CD1c-positive myeloid dendritic cell (primary cell): ENCODE data around the gene GATB.
"Not testable (repeated sequence)": the region's sequence is repeated elsewhere in the genome, so short reads cannot be mapped to it uniquely, and the experiment has no call there.

Experiments
- DNase-seq: peaks from one replicate; pipeline ENCODE4 v3.0.0-alpha.2; 2016; ENCODE audit errors: extremely low spot score

GATB gene

DNA sequence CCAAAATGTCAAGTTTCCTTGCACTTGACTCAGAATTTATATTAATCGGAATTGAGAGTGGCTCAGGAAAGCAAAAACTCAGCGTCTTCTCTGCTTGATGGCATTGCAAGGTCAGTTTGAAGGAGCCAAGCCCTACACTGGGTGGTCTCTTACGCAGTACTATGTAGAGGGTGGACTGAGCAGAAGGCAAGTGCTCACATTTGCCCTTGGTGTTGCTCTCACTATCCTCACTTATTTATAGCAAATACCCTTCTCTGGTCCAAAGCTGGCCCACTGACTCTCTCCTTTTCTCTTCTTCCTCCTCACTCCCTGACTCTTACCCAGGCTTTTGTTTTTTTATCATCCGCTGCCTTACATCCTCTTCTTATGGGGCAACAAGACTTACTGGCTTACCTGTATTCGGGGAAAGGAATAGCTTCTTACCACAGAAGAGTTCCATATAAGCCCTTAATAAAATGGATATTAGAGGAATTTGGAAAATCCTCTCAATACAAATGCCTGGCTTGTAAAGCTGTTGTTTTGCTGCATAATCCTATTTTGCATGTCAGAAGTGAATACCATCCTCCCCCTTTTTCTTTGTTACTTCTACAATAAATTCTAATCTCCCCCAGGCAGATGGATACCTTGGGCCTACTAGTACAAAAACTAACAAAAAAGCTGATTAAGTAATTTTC is 24.8 kb upstream of the GATB start:
- DNase-seq, result no peak

DNA sequence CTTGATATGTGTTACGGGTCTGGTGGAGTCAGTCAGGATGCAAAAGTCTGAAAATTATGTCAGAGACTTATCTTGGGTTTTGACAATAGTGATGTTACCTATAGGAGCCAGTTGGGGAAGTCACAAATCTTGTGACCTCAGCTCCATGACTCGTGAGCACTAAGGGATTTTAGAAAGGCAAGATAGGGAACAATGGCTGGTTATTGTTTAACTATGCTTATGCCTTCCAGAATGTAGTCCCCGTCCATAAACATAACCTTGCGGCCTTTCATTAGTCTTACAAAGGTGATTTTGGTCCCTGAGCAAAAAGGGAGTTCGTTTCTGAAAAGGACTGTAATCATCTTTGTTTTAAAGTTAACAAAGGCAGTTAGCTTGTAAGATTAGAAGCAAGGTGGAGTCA is 23.9 kb upstream of the GATB start:
- DNase-seq, result no peak

DNA sequence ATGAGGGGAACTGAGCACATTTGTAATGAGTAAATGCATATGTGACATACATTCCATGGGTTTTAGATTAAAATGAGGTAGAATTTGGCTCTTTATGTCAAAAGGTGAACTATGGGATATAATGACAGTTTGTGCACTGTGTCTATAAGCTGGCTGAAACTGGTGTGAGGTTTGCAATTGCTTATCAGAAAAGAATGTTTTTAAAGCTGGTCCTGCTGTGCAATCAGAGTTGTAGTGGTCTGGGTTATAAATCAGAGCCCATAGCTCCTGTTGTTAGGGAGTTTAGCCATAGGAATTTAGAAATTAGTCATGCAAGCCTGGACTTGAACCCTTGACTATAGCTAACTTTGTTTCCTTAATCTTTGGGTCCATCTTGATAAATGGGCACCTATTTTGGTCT is 23.1 kb upstream of the GATB start:
- DNase-seq, result no peak

DNA sequence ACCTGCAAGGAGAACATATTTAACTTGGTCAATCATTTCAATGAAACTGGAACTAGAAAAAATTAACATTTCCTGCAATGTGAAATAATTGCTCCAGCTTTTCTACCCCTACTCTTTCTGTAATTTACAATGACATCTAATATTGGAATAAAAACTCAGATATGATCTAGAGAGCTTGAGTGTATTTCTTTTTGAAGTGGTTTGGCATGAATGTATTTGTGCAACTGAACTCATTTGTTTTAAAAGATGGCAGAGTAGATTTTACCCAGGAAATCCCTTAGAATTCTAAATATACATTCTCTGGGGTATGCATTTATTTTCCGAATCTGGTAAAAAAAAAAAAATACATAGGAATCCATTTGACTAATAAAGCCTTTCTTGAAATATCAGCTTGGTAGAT is 21.5 kb upstream of the GATB start:
- DNase-seq, result no peak

DNA sequence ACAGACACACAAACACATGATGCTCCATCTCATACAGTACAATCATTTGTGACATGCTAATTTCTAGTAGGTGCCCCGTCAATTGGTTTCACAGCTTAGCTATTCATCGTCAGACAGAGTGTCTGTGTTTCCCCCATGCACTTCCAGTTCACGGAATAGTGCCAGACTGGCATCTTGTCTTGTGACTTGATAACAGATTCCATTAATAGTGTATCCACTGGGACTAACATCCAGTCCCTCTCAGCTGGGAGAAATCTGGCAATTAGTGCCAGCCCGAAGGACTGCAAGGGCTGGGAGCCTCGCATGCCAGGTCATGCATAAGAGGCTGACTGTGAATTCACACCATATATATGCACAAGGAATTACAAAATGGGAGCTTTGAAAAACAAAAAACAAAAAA is 20.2 kb upstream of the GATB start:
- DNase-seq, result no peak

DNA sequence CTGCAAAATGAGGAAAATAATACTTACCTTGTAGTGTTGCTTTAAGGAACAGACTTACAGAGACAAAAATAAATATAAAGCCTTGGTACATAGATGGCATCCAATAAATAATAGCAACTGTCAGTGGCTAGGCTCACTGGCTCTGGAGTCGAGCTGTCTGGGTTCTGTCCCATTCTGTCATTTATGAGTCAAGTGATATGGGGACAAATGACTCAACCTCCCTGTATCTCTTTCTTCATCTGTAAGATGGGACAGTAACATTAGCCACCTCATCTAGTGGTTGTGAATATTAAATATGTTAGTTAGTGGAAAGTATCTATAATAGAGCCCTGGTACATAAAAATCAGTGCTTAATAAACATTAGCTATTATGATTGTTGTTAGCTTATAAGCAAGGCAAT is 16.7 kb upstream of the GATB start:
- DNase-seq, result no peak

DNA sequence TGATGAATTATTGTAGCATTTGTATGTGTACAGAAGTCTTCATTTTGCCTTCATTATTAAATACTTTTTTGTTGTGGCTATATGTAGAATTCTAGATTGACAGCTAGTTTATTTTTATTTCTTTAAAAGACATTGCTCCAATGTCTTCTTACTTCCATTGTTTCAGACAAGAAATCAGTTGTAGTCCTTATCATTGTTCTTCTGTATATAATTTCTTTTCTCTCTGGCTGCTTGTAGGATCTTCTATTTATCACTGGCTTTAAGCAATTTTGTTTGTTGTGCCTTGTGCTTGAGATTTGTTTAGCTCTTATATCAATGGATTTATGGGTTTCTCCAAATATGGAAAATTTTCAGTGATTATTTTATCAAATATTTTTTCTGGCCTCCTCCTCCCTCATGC is 13.5 kb upstream of the GATB start:
- no peak for DNase-seq

DNA sequence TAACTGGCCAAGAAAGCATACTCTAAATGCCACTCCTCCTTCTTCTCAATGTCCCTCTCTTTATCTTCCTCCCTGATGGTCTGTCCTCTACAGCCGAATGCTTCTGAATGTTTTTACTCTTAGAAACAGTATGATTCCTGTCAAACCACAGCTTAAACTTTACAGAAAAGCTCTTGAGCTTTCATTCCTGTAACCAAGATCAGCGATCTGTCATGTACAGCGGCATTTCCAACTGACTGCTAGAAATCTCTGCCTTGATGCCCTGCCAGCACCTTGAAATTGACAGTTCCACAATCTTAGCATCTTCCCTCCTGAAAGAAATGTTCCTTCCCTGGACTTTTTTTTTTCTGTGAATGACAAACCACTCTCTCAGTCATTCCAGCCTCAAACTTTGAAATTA is 11.5 kb upstream of the GATB start:
- DNase-seq, result no peak

DNA sequence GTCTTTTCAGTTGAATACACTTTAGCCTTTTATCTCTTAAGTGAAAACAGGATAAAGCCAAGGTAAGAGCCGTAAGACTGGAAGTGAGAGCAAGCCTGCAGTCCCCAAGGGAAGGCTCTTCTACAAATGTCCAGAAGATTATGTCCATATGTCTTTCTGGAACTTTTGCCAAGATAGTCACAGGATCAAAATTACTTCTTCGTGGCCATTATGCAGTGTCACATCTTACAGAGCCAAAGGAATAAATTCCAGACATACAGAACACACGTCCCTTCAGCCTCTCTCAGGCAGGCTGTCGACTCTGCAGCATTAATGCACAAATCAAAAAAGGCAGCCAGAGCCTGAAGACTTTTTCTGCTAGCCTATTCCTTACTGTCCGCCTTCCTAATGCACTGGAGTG is 10.9 kb upstream of the GATB start:
- no peak for DNase-seq

DNA sequence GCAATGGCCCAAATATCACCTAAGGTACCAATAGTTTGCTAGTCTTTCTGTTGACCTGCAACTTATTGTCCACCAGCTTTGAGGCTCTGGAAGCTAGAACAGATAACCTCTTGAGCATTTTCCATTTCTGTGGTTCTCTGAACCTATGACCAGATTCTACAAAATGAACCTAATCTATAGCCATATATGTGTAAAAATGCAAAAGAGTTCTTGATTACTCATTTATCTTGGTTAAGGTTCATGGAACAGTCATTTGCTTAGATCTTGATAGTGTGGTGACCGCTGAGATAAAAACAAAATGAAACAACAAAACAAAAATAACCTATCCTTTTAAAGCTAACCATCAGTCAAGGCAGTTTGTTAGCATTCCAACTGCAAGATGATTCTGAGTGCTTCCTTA is 9.3 kb upstream of the GATB start:
- DNase-seq, result no peak

DNA sequence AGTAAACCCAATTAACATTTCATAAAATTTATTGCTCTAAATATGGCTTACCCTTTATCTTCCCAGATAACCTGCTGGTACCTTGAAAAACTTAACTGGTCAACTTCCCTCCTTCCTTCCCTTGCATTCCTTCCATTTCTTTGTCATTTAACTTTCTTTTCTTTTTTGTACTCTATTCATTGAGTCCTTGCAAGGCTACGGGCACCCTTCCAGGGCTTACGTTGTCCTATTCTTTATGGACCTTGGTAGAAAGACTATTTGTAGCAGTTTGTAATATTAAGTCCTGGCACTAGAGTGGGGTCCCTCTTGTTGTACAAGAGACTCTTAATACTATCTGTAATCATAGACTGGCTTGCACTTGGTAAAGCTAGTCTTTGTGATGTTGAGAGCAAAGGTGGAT is 8.0 kb upstream of the GATB start:
- DNase-seq, result no peak

DNA sequence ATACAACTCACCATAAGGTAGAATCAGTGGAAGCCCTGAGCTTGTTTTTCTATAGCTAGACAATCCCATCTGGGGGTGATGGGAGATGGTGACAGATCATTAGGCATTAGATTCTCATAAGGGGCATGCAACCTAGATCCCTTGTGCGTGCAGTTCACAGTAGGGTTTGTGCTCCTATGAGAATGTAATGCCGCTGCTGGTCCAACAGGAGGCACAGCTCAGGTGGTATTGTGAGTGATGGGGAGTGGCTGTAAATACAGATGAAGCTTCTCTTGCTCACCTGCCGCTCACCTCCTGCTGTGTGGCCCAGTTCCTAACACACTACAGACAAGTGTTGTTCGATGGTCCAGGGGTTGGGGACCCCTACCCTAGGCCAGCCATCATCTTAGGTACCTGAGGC is 5.9 kb upstream of the GATB start:
- DNase-seq, result no peak

DNA sequence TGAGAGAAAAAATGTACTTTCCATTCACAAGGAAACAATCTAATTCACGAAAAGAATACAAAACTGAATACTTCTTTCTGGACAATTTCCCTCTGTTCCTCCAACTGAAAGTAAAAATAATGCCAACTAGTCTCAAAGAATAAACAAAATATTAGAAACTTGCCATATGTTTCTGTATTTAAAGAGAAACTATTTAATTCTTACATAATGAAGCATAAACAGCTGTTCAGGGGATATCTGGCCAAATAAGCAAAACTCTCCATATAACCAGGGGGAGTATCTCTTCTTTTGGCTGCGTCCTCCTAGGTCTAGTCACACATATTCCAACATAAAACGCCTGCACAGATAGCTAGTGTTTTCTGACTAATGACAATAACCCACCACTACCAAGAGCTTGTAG is 805 bp downstream of the GATB start:
- DNase-seq, result no peak

DNA sequence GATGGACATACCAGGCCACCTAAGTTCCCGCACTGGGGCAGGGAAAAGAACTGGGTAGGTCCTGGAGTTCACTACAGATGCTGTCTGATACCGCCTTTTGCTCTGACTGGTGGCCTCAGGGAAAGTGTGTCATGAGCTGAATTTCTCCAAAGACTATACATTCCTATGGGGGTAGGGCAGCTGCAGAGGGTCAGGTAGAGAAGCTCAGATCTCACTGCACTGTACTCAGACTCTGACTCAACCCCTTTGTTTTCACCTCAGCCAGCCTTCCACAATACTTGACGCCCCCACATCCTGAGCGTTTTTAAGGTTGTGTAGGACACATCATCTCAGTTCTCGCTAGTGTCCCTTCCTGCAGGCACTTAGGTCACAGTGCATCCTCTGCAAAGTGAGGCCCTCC is 7.8 kb downstream of the GATB start:
- no peak for DNase-seq

DNA sequence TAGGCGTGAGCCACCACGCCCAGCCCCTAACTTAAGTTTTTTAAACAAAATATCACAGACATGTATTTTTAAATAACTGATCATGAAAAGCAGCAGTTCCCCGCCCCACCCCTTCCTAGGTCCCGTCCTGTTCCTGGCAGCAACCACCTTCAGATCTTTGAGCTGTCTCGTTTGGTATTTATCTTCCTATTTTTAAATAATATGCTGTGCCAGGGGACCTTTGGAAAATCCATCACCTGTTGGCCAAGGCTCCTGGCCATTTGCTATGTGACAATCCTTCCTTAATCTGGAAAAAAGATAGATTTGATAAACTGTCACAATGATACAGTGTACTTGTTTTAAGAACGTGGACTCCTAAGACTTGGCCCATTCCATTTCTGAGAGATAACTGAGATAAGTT is 10.7 kb downstream of the GATB start:
- no peak for DNase-seq

DNA sequence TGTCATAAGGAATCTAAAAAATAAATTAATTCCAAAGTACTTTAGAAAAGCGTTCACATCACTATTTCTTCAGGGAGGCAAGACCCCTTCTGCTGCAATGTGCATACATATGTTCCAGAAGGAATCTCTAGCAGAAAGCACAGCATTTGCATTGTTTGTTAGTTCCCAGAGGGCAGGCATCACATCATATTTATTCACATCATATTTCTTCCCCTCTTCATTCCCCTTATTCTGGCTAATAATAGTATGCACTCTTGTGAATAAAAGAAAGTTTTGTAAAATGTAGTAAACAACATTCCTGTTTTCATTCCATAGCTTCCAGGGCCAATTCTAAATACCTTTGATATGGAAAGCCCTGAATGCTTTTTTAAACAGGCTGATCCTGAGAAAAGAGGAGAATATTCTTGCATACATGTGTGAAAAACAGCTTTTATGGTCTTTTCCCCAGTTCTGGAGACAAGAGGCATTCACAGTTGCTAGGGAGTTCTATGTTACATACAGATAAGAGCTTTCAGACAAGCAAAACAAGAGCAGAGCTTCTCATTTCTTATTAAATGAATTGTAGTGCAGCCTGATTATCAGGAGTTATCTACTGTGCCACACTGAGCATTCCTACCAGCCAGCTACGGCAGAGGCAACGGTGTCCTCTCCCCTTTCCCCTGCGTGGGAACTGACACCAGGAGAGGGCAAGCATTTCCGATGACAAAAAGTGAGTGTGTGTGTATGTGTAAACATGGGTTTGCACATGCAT is 15.2 kb downstream of the GATB start:
- DNase-seq, result no peak

DNA sequence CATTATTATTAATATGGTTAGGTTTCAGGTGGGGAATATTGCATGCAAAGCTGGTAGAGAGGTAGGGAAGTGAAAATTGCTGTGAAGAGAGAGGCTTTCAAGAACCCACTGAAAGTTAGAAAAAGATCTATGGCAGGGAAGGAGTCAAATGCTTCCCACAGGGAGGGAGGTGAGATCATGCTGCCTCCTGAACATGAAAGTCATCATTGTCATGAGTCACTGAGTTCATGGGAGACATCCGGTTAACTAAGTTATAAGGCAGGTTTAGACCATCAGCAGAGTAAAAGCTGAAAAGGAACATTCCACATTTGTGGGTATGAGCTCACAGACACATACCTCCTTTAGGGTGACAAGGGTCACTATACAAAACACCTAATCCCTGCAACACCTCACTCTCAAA is 16.2 kb downstream of the GATB start:
- DNase-seq, result no peak

DNA sequence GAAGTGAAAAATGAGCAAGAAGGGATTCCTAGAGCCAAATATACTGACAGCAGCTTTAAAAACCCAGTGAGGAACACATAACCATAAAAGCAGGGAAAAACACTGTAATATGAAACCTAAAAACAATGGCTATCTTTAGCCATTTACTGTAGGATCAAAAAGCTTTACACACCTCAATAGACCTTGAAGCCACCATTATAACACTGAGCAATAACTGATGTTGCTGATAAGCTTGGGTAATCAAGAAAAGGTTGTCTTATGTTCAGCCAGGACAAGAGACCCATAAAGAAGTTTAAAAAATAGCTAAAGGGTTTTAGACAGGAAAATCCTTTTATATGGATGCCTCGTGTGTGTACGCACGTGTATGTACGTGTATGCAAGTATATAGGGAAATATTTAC is 16.9 kb downstream of the GATB start:
- no peak for DNase-seq

DNA sequence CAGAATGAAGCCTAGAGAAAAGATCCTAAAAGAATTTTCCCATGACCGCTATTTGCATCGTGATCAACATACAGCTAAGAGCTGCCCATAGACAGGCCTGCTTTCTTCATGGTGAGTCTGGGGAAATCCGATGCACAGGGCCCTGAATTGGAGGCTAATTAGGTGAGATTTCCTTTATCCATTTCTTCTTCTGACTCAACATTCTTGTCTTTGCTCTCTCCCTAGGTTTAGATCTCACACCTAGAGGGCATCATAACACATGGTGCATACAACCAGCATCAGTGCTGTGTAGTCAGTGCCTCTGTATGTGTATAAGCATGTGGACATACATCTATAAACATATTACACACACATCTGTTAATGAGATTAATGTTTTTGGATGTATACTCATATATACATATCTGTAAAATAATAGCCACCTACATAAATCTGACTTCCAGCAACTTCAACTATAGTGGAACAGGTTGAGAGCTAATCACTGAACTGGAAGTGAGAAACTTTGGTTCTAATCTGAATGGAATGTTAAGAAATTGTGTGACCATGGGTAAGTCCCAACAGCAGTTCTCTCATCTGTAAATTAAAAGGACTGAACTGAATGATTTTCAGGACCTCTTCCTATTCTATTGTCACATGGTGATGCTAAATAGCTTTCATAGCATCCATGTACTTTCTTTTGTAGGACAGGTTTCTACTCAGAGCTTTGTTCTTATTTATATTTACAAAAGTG is 17.5 kb downstream of the GATB start:
- no peak for DNase-seq

DNA sequence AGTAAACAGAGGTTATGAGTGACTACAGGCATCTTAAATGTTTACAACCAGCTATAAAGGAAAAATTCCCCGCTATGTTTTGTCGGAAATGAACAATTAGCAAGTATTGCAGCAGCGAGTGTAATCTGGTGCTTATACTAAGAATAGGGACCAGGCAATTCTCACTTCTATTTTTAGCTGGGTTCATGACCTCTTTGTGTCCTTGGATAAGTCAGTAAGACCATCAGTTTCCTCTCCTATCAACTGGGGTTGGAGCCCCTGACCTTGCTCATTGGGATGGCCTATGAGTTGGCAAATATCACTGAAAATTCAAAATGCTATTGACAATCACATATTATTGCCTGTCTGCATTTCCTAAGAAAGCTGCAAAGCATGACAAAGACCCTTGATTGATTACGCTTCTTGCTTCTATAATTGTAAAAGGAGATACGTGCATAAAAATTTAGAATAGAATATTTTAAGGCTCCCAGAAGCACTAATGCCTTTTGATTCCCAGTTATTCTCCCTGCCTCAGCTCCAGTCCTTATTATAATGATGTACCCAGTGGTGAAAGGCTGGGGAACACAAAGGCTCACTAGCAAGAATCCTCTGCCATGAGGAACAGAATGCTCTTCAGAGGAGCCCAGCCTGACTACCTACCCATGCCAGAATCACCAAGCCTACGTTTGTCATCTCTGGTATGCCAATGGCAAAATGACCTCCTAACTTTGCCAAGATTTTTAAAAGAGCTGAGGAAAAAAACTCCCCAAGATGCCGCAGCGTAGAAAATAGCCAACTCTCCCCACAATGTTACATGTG is 21.9 kb downstream of the GATB start:
- DNase-seq, result no peak

DNA sequence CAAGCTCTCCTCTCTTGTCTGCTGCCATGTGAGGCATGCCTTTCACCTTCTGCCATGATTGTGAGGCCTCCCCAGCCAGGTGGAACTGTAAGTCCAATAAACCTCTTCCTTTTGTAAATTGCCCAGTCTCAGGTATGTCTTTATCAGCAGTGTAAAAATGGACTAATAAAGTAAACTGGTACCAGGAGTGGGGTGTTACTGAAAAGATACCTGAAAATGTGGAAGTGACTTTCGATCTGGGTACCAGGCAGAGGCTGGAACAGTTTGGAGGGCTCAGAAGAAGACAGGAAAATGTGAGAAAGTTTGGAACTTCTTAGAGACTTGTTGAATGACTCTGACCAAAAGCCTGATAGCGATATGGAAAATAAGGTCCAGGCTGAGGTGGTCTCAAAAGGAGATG is 24.0 kb downstream of the GATB start:
- DNase-seq, result not testable (repeated sequence)

DNA sequence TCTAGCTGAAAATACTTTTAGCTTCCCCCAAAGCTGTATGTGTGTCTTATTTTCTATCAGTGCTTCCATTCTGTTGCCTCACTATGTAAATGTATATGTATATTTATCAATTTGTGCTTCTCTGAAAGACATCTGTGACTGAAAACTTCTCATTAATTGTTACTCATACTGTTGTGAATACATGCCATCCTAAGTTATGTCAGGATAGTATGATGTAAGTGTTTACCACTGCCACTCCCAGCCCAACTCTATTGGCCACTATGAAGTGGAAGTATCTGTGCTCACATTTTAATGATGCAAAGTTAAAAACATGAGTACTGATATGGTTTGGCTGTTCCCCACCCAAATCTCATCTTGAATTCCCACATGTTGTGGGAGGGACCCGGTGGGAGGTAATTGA is 24.4 kb downstream of the GATB start:
- DNase-seq, result no peak
